Mucosa of stomach (tissue), 1 donor: Measurements from ENCODE around the gene CXCL6.

Experiments
- H3K27me3 ChIP-seq: one replicate; pipeline ENCODE4 v1.7.0; 2013; ENCODE audit warnings: mild to moderate bottlenecking, low read length; ENCODE audit not compliant: control insufficient read depth, insufficient read depth
- H3K36me3 ChIP-seq: one replicate; pipeline ENCODE4 v1.7.0; 2013; ENCODE audit warnings: low read length; ENCODE audit not compliant: control insufficient read depth, insufficient read depth
- H3K4me1 ChIP-seq: one replicate; pipeline ENCODE4 v1.7.0; 2013; ENCODE audit warnings: mild to moderate bottlenecking, low read length; ENCODE audit not compliant: control insufficient read depth, insufficient read depth
- H3K4me3 ChIP-seq: one replicate; pipeline ENCODE4 v1.7.0; 2013; ENCODE audit warnings: low read length
- H3K9ac ChIP-seq: one replicate; pipeline ENCODE4 v1.7.0; 2013; ENCODE audit warnings: mild to moderate bottlenecking, low read length, moderate library complexity
- H3K9me3 ChIP-seq: one replicate; pipeline ENCODE4 v1.7.0; 2013; ENCODE audit warnings: mild to moderate bottlenecking, low read length, moderate library complexity; ENCODE audit not compliant: control insufficient read depth
- donor health status: Pancreatic carcinoma.

The CXCL6 gene

GRCh38 chr4:73821325-73821724, 15.2 kb upstream of the CXCL6 start:
- Histone ChIP-seq H3K9me3 (no peaks in the 10 kb centered on the region), H3K4me1 (peaks cover 3% of the 10 kb centered on the region), H3K36me3 (no peaks in the 10 kb centered on the region), H3K9ac (no peak overlapping the region), H3K27me3 (no peaks in the 10 kb centered on the region), H3K4me3 (no peak overlapping the region)

- no peaks in the 10 kb centered on the region for H3K4me1 ChIP-seq
- no peaks in the 10 kb centered on the region for H3K27me3 ChIP-seq
- H3K36me3 ChIP-seq: no peaks in the 10 kb centered on the region
- no peaks in the 10 kb centered on the region for H3K9me3 ChIP-seq
- no peak overlapping the region for H3K9ac ChIP-seq
- no peak overlapping the region for H3K4me3 ChIP-seq
Measured at GRCh38 chr4:73822389-73822788, 14.1 kb upstream of the CXCL6 start.

GRCh38 chr4:73822812-73823504, 13.5 kb upstream of the CXCL6 start:
- Histone ChIP-seq H3K4me3 (no peak overlapping the region), H3K27me3 (no peaks in the 10 kb centered on the region), H3K9me3 (no peaks in the 10 kb centered on the region), H3K4me1 (no peaks in the 10 kb centered on the region), H3K9ac (no peak overlapping the region), H3K36me3 (no peaks in the 10 kb centered on the region)

GRCh38 chr4:73823760-73824159, 12.7 kb upstream of the CXCL6 start:
- H3K4me3 ChIP-seq: no peak overlapping the region
- H3K36me3 ChIP-seq: no peaks in the 10 kb centered on the region
- H3K27me3 ChIP-seq: no peaks in the 10 kb centered on the region
- no peaks in the 10 kb centered on the region for H3K9me3 ChIP-seq
- no peak overlapping the region for H3K9ac ChIP-seq
- H3K4me1 ChIP-seq: no peaks in the 10 kb centered on the region

- H3K9me3 ChIP-seq: no peaks in the 10 kb centered on the region
- no peaks in the 10 kb centered on the region for H3K27me3 ChIP-seq
- H3K4me3 ChIP-seq: no peak overlapping the region
- H3K9ac ChIP-seq: no peak overlapping the region
- H3K4me1 ChIP-seq: no peaks in the 10 kb centered on the region
- no peaks in the 10 kb centered on the region for H3K36me3 ChIP-seq
Measured at GRCh38 chr4:73828956-73829355, 7.5 kb upstream of the CXCL6 start.

GRCh38 chr4:73831569-73831968, 4.9 kb upstream of the CXCL6 start:
- Histone ChIP-seq H3K27me3 (peaks cover 3% of the 10 kb centered on the region), H3K9me3 (no peaks in the 10 kb centered on the region), H3K4me3 (no peak overlapping the region), H3K36me3 (no peaks in the 10 kb centered on the region), H3K4me1 (no peaks in the 10 kb centered on the region), H3K9ac (no peak overlapping the region)

GRCh38 chr4:73832651-73833237, 3.7 kb upstream of the CXCL6 start:
- H3K9ac ChIP-seq: no peak overlapping the region
- H3K9me3 ChIP-seq: no peaks in the 10 kb centered on the region
- no peaks in the 10 kb centered on the region for H3K36me3 ChIP-seq
- H3K4me3 ChIP-seq: no peak overlapping the region
- peaks cover 7% of the 10 kb centered on the region for H3K27me3 ChIP-seq
- no peaks in the 10 kb centered on the region for H3K4me1 ChIP-seq

GRCh38 chr4:73839071-73839470, 2.6 kb downstream of the CXCL6 start:
- H3K9ac ChIP-seq: no peak overlapping the region
- H3K4me1 ChIP-seq: peaks cover 6% of the 10 kb centered on the region
- no peak overlapping the region for H3K4me3 ChIP-seq
- H3K27me3 ChIP-seq: peaks cover 7% of the 10 kb centered on the region
- H3K36me3 ChIP-seq: no peaks in the 10 kb centered on the region
- H3K9me3 ChIP-seq: no peaks in the 10 kb centered on the region

GRCh38 chr4:73839715-73840114, 3.2 kb downstream of the CXCL6 start:
- H3K9me3 ChIP-seq: no peaks in the 10 kb centered on the region
- H3K4me1 ChIP-seq: peaks cover 6% of the 10 kb centered on the region
- H3K36me3 ChIP-seq: no peaks in the 10 kb centered on the region
- peaks cover 7% of the 10 kb centered on the region for H3K27me3 ChIP-seq
- H3K9ac ChIP-seq: no peak overlapping the region
- H3K4me3 ChIP-seq: no peak overlapping the region

GRCh38 chr4:73841243-73841925, 4.9 kb downstream of the CXCL6 start:
- H3K4me3 ChIP-seq: no peak overlapping the region
- H3K4me1 ChIP-seq: peaks cover 6% of the 10 kb centered on the region
- no peaks in the 10 kb centered on the region for H3K9me3 ChIP-seq
- no peaks in the 10 kb centered on the region for H3K36me3 ChIP-seq
- peaks cover 5% of the 10 kb centered on the region for H3K27me3 ChIP-seq
- no peak overlapping the region for H3K9ac ChIP-seq

GRCh38 chr4:73842696-73843095, 6.2 kb downstream of the CXCL6 start:
- H3K4me1 ChIP-seq: peaks cover 6% of the 10 kb centered on the region
- H3K27me3 ChIP-seq: no peaks in the 10 kb centered on the region
- no peaks in the 10 kb centered on the region for H3K36me3 ChIP-seq
- H3K9me3 ChIP-seq: no peaks in the 10 kb centered on the region
- no peak overlapping the region for H3K9ac ChIP-seq
- no peak overlapping the region for H3K4me3 ChIP-seq

- no peak overlapping the region for H3K9ac ChIP-seq
- no peak overlapping the region for H3K4me3 ChIP-seq
- no peaks in the 10 kb centered on the region for H3K36me3 ChIP-seq
- peaks cover 6% of the 10 kb centered on the region for H3K4me1 ChIP-seq
- no peaks in the 10 kb centered on the region for H3K27me3 ChIP-seq
- H3K9me3 ChIP-seq: no peaks in the 10 kb centered on the region
Measured at GRCh38 chr4:73843369-73843768, 6.9 kb downstream of the CXCL6 start.
